Stimulated activated CD4-positive, alpha-beta T cell treated with anti-CD3 and anti-CD28 coated beads, TNF-alpha, amount 100 ng/mL, for 48 hours (primary cell): ENCODE results near the gene METTL8.
"Not testable (repeated sequence)": the region's sequence is repeated elsewhere in the genome, so short reads cannot be mapped to it uniquely, and the experiment has no call there.

ENCODE experiments used
- DNase-seq, 3 donors: peaks; one replicate each; pipeline ENCODE4 v3.0.0-alpha.2; 2020; ENCODE audit warnings: low read depth in 3 of 3

The METTL8 gene

DNA sequence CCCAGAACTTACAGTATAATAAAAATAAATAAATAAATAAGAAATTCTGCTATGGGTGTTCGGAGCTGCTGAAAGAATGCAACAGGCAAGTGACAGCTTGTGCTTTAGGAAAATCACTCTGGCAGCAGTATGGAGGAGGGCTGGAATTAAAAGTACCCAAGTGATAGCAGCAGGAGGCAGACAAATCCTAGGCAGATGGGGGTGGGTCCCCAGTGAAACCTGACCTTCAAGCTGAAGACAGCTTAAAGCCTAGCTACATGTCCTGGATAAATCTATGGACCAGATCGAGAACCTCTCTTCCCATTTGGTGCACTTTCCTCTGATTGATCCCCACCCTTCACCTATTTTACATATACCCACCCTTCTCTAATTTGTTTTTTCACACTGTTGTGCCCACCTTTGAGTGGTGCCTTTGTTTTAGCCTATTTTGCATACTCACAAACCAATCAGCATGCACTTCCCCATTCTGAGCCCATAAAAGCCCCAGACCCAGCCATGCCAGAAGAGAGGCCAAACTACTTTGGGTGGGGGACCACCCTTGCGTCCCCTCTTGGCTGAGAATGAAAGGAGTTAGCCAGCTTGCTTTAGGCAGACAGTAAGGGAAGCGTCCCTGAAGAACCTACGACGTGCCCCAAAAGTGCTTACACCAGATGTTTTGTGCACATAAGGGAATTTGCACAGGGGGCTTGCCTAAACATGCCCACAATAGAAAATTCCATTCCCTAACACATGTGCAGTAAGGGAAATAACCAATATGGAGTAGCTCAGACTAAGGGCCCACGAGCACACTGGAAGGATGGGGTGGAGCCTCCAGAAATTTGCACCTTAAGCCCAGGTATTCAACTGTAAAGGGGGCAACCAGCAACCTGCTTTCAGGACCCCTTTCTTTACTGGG is 3.0 kb downstream of the METTL8 start:
- no peak for DNase-seq

DNA sequence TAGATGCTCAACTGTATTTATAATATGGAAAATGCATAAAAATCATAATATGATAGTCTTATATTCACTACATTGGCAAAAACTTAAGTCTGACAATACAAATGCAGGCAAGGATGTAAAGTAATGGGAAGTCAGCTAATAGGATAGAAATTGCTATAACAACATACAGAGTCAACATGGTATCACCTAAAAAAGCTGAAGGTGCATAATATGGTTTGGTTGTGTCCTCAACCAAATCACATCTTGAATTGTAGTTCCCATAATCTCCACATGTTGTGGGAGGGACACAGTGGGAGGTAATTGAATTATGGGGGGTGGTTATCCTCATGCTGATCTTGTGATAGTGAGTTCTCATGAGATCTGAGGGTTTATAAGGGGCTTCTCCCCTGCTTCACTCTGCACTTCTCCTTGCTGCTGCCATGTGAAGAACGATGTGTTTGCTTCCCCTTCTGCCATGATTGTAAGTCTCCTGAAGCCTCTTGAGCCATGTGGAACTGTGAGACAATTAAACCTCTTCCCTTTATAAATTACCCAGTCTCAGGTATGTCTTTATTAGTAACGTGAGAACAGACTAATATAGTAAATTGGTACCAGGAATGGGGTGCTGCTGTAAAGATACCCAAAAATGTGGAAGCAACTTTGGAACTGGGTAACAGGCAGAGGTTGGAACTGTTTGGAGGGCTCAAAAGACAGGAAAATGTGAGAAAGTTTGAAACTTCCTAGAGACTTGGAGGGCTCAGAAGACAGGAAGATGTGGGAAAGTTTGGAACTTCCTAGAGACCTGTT is 10.9 kb downstream of the METTL8 start:
- DNase-seq = not testable (repeated sequence)

DNA sequence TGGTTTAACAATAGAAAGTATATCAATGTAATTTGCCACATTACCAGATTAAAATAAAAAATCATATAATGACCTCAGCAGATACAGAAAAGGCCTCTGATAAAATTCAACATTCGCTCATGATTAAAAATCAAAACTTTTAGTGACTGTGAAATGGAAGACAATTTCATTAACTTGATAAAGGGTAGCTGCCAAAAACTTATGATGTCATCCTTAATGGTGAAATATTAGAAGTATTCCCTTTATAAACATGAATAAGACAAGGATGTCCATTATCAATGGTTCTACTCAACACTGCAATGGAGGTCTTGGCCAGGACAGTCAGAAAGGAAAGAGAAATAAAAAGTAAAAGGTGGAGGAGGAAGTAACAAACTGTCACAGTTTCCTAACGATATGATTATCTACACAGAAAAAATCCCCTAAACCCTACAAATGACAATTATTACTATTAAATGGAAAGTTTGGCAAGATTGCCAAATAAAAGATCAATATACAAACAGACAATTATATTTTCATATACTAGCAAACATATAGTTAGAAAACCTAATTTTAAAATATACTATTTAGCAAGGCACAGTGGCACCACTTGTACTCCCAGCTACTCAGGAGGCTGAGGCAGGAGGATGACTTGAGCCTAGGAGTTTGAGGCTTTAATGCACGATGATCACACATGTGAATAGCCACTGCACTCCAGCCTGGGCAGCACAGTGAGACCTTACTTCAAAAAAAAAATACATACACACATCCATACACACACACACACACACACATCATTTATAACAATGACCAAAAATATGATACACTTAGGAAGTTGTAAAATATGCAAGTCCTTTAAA is 12.8 kb downstream of the METTL8 start:
- no peak for DNase-seq

DNA sequence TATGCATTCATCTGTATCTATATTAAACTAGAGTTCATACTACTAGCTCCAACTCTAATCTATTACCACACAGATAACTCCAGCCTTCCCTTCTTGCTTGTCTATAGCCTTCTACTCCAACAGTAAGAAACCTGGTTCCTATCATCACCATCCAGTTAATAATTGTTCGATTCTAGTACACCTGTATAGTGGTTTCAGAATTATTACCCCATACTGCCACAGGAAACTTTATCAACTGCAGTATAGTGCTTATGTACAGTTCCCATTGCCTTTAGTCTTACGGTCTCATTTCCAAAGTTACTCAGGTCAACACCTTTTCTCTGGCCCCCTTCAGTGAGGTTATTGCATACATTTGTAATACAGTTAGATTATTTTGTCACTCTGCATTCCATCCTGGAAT is 14.5 kb downstream of the METTL8 start:
- no peak for DNase-seq

DNA sequence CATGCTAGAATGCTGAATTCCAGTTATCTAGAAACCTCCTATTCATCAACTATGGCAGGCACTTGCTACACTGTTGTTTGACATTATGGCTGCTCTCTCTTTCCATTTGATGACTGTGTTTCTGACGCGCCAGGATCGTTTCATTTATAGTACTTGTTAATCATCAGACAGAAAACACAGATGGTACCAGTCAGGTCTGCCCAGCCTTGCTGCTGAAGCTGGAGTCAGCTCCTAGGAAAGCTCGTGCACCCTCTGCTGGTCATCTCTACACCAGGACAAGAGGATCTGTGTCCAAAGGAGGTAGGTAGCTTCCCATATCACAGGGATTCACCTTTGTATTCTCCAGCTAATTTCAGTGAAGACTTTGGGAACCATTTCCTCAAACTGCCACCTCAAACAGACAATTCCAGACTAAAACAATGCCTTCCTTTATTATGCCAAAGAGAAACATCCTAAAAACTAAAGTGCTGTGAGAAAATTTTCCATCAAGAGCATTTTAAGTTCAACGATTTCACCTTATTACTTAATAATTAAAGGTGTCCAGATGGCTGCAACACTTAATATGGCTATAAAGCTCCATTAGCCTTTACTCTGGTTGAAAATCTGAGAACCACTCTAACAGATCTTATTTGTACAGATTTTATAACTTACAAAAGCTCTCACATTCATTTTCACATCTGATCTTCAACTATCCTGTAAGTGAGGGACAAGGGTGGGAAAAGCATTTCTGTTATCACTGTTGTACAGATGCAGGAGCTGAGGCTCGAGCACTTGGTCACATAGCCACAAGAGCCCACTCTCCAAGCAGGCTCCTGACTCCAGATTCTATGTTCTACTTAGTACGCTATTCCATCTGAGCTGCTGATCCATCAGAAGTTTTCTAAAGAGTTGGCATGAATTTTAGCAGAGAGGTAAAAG is 17.5 kb downstream of the METTL8 start:
- DNase-seq = peak; percentile 77 to 83 (median 78)

DNA sequence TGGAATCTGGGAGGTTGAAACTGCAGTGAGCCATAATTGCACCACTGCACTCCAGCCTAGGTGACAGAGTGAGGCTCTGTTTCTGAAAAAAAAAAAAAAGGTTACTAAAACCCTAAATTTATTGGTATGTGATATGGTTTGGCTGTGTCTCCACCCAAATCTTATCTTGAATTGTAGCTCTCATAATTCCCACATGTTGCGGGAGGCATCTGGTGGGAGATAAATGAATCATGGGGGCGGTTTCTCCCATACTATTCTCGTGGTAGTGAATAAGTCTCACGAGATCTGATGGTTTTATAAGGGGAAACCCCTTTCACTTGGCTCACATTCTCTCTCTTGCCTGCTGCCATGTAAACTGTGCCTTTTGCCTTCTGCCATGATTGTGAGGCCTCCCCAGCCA is 19.1 kb downstream of the METTL8 start:
- DNase-seq = not testable (repeated sequence)

DNA sequence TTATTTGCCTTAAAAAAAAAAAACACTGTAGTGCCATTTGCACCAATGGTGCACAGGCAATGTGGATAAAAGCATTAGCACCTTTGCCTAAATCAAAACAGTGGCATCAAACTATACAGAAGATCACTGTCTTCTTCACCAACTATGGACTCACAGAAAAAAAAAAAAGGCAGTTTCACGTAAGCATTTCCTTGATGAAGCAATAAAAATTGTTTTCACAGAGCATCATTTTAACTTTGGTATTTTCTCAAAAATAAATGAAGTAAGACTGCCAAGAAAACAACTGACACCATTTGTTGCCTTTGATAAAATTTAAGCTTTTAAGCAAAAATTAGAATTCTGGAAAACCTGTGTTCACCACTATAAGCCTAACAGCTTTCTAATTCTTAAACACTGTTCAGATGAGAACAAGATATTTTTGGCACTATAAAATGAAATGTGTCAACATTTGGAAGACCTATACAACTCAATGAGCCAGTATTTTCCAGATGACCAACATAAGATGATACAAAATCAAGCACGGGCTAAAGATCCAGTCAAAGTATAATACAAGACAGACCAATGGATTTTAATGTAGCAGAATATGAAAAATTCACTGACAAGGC is 21.1 kb downstream of the METTL8 start:
- no peak for DNase-seq

DNA sequence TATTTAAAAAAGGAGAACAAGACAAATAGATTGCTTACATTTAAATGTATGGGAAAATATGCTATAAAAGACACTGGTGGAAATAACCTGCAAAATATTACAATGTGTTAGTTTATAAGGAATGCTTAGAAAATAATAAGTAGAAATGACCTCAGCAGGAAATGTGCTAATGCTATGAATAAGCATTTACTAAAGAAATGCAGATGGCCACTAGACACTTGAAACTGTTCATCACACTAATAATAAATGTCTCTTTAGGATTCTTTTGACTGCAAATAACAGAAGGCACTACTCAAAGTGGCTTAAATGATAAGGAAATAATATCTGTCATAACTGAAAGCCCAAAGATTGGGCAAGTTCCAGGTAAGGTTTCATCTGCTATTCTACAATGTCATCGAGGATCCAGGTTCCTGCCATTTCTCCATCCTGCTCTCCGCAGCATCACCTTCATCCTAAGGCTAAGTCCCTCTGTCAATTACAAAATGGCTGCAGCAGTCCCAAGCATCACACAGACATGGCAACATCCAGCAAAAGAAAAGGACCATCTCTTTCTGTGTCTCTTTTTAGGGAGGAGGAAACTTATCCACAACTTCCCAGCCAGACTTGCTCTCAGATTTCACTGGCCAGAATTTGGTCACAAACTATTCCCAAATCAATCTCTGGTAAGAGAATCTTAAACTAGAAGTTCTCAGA is 21.9 kb downstream of the METTL8 start:
- no peak for DNase-seq

DNA sequence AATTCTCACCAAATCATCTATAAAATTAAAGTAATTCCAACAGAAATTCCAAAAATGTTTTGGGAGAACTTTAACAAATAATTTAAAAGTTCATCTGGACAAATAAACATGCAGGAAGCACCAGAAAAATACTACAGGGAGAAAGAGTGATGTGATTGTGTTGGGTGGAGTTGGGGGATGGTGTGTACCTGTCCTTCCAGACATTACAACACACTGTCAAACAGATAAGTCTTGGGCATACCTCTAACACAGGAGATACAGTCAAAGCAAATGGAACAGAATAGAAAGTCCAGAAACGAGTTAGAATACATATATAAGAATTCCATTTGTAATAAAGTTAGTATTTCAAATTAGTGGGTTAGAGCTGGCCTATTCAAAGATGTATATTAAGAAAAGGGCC is 22.6 kb downstream of the METTL8 start:
- no peak for DNase-seq

DNA sequence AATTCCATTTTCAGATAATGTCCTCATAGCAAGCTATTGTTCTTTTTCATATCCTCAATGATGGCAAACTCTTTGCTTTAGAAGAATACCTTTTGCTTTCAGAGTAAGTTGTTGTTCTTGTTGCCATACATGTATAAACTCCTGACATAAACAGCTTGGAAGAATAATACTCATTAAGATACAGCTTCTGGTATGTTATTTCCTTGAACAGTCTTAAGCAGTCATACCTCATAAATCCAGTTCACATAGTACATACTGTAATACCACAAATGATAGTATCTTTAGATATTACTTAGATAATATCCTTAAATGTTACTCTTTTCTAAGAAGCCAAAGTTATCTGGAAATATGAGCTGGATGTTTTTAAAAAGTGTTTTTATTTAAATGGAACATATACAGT is 23.2 kb downstream of the METTL8 start:
- no peak for DNase-seq

DNA sequence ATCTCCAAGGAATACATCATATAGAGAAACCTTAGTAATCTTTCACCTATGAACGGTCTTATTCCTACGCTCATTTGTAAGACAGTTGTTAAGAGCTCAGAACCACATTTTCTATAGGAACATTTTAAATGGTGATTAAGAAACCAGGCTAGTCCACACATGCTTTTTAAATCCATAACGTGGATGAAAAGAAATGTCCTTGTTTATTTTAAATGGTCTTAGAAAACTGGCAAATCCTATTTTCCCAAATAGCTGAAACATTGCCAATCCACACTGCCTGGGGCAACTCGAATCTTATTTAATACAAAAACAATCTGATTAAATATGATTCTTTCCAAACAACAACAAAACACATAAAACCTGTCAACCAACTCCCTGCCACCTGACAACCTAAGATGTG is 23.7 kb downstream of the METTL8 start:
- DNase-seq = no peak

DNA sequence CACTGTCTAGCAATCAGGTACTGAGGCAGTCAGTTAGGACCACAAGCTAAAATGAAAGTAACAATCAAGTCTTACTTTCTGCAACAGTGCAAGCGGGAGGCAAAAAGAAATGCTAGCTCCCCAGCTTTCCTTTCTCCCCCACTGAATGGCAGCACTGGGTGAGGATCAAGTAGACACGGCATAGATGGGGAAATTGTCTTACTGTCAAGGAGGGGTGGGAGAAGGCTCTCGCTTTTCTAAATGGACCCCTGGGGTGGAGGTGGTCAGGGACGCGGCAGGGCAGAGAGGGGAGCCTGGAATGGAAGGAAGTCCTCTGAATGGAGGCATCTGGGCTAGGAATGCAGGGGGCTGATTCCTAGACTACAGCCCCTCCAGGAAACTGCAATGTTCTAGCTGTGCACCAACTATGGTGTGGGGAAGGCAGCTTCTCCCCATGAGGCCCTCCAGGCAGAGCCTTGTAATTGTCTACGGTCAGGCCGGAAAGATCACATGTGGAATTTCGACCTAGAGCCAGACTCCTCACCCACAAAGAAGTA is 24.3 kb downstream of the METTL8 start:
- DNase-seq = no peak

DNA sequence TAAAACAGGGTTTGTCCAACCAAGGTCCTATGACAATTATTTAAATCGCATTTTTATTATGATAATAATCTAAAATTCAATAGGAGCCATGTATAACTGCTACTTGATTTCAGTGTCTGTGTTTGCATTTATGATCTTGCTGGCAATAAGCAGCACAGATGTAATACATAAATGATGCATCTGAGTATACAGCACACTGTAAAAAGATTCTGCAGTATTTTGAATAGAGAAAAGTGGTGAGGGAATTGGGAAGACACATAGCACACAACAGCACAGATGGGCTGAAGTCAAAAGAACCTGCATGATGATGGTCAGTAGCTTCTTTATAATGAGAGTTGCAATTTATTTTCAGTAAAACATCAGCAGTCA is 26.1 kb downstream of the METTL8 start:
- no peak for DNase-seq

DNA sequence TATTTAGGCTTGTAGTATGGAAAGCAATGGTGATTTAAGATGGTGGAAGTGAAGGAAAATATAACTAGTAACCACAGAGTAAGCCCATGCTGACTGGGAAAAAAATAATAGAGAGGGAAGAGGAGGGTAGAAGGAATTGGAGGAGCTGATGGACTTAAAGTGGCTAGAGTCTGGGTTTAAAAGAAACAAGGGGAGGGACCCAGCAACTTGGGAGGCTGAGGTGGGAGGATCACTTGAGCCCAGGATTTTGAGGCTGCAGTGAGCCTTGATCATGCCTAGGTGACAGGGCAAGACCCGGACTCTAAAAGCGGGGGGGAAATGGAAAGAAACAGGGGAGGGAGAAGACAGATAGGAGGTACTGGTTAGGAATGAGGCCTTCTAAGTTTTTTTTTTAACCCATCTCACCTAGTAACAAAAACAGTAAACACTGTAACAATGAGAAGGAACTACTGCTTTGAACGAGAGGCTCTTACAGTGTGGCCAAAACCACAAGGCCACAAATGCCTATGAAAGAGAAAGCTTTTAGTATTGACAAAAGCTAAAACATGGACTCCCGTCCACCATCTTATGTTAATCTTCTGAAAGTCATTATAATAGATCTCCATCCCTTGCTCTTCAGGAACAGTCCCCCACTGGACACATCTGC is 26.6 kb downstream of the METTL8 start:
- no peak for DNase-seq

DNA sequence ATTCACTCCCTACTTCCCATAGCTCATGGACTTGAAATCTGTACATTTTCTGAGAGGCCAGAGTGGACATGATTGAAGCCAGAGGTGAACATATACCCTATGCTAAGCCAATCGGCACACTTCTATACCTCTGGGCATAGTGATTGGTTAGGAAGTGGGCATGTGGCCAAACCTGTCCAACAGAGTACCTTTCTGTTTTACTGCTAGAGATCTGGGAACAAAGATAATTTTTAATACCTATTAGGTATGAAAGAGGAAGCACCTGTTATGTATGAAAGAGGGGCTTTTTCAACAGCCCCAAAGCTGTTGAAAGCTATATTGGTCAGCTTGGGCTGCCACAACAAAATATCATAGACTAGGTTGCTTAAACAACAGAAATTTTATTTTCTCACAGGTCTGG is 27.7 kb downstream of the METTL8 start:
- DNase-seq = no peak

DNA sequence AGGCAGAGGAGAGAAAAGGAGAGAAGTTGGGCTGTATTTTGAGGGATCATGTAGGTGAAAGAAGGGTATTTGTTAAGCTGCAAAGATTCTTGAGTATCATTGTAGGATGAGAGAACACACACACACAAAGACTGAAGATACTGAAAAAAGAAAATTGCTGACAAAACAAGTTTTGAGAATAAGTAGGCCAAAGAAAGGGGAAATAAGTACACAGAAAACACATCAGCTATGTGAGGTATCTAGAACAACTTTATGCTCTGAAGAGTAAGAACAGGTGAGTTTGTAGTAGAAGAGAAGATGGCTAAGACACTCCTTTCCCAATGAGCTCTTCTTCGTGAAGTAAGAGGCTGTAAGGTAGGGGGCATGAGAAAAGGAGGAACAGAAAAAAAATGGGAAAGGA is 28.2 kb downstream of the METTL8 start:
- no peak for DNase-seq

DNA sequence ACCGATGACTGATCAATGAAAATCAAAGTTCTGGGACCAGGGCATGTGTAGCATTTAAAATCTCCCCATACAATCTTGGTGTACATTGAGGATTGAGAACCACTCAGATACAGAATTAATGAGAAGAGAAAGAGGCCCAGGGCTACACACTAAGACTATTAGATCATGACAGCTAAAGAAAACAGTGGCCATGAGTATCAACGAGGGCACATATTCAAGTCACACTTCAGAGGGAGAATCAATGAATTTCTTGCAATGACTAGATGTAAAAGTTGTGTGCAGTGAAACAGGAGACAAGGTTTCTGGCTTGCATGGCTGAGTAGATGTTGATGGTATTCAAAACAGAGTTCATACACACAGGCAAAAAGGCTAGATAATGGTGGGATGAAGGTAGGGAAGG is 29.1 kb downstream of the METTL8 start:
- no peak for DNase-seq

DNA sequence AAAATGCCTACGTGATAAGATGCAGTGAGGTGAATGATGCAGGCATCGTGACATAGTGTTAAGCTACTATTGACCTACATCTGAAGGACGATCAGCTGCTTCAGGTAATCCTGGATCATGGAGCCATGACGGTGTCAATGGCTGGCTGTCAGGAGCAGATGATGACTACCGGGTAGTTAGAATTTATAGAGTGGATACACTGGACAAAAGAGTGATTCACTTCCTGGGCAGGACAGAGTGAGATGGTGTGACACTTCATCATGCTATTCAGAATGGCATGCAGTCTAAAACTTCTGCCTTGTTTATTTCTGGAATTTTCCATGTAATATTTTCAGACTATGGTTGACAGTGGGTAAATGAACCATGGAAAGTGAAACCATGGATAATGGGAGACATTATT is 29.5 kb downstream of the METTL8 start:
- DNase-seq = no peak

DNA sequence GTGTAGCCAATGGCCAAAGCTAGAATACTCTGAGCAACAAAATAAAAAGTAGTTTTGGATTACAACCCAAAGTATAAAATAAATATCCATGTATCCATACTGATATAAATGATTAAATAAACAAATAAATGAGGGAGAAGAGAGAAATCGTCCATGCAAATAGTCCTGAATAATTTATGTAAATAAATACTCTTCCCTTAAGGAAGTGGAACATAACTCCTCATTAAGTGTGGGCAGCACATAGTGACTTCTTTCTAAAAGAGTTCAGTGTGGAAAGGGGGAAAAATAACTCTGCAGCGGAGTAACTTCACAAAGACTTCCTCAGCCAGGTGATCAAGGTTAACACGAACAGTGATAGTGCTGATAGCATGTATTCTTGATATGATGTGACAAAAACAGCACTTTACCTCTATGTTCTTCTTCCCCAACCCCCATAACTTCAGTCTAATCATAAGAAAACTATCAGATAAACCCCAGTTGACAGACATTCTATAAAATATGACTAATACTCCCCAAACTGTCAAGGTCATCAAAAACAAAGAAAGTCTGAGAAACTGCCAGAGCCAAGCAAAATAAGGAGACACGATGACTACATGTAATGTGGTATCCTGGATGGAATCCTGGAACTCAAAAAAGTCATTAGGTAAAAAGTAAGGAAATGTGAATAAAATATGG is 30.7 kb downstream of the METTL8 start:
- DNase-seq = no peak
